NCI-H748 (cell line): Measurements from ENCODE around the gene ZNF581.

Experiments used
- DNase-seq: peaks from one replicate; lab custom pipeline; 2025; ENCODE audit not compliant: unreplicated experiment; lab: John Stamatoyannopoulos, UW

ZNF581 gene

DNA sequence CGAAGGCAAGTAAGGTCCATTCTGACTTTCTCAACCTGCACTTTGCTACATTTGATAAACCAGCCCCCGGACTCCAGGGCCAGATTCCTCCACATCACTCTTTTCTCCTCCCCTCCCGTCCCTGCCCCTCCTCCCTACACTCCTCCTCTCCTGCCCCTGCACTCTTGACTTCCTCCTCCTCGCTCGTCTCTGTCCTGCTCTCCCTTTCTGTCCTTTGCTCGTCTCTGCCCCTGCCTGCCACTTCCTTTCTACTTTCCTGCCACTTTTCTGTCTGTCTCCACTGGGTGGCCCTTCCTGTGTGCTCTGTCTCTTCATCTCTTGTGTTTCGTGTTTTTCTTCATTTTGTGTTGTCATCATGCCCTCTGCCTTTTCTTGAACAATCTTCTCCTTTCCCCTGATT, 18.4 kb downstream of the ZNF581 start:
- no peak for DNase-seq

GRCh38 chr19:55663846-55664536, 20.5 kb downstream of the ZNF581 start:
- DNase-seq: no peak

GRCh38 chr19:55666343-55667005, 23.0 kb downstream of the ZNF581 start:
- DNase-seq: no peak

DNA sequence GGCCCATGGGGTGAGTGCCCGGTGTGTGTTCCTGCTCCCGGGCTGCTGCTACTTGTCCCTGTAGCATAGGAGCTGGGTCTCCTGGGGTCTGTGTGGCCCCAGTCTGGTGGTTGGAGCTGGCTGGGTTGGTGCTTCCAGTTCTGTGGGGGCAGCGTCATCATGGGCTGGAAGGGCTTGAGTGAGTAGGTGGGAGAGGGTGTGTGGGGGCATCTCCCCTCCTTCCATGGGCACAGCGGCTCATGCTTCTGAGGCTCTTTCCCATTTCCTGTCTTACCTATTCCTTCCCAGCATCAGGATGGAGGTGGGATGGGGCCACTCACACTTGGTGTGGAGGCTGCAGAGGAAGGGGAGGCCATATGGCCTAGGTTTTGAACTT, 23.5 kb downstream of the ZNF581 start:
- DNase-seq: no peak

GRCh38 chr19:55667511-55667910, 24.1 kb downstream of the ZNF581 start:
- DNase-seq: no peak

DNA sequence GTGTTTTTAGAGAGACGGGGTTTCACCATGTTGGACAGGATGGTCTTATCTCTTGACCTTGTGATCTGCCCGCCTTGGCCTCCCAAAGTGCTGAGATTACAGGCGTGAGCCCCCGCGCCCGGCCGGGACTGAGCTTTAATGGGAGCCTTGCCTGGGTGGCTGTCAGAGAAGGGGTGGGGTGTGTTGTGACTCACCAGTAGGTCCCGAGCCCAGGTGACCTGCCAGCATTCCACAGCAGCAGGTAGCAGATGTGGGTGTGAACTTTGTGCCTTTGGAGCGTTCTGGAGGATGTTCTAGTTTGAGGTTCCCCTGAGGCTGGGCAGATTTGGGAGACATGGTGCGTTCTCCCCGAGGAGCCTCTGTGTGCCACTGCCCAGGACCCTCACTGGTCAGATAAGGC, 24.5 kb downstream of the ZNF581 start:
- DNase-seq: no peak

DNA sequence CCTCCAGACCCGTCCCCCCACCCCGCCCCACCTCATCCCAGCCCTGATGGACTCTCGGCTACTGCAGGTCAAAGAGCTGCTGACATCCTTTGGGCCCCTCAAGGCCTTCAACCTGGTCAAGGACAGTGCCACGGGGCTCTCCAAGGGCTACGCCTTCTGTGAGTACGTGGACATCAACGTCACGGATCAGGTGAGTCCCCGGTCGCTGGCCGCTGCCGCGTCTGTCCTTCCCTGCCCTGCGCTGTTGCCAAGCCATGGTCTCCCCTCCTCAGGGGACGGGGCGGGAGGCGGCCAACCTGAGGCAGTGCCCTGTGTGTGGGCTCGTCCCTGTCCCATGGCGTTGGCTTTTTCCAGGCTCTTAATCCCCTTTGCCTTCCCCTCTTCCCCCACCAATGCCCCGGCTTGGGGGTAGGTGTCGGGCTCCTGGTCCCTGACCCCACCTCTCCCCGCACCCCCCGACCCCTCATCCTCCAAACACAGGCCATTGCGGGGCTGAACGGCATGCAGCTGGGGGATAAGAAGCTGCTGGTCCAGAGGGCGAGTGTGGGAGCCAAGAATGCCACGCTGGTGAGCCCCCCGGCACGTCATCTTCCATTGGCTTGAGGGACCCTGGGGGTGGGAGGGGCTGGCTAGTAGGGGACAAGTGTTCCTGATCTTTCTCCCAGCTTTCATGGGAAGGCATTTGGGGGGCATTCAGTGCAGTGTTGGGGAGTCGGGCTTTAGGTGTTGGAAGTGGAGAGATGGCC, 25.3 kb downstream of the ZNF581 start:
- no peak for DNase-seq

DNA sequence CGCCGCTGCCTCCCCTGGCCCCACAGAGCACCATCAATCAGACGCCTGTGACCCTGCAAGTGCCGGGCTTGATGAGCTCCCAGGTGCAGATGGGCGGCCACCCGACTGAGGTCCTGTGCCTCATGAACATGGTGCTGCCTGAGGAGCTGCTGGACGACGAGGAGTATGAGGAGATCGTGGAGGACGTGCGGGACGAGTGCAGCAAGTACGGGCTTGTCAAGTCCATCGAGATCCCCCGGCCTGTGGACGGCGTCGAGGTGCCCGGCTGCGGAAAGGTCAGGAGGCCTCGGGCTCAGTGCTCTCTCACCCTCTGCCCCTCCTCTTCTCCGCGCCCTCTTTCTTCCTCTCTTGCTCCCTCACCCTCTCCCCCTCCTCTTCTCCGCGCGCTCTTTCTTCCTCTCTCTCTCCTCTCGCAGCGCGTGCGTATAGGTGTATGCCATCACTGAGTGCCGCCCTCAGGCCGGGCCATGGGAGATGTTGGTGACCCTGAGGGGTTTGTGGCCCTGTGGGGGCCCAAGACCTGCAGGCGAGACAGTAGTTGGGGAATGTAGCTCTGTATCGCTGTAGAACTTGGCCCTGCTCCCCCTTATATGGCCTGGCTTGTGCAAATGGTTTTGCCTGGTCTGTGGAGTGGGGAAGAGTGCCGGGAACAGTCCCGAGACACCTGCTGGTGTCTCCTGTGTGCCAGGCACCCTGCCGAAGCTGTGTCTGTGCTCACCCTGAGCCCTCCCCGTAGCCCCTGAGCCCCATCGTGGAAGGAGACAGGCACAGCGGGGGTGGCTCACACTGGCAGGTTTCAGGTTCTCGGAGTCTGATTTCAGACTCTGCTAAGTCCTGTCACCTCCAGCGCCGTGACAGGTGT, 26.2 kb downstream of the ZNF581 start:
- no peak for DNase-seq

DNA sequence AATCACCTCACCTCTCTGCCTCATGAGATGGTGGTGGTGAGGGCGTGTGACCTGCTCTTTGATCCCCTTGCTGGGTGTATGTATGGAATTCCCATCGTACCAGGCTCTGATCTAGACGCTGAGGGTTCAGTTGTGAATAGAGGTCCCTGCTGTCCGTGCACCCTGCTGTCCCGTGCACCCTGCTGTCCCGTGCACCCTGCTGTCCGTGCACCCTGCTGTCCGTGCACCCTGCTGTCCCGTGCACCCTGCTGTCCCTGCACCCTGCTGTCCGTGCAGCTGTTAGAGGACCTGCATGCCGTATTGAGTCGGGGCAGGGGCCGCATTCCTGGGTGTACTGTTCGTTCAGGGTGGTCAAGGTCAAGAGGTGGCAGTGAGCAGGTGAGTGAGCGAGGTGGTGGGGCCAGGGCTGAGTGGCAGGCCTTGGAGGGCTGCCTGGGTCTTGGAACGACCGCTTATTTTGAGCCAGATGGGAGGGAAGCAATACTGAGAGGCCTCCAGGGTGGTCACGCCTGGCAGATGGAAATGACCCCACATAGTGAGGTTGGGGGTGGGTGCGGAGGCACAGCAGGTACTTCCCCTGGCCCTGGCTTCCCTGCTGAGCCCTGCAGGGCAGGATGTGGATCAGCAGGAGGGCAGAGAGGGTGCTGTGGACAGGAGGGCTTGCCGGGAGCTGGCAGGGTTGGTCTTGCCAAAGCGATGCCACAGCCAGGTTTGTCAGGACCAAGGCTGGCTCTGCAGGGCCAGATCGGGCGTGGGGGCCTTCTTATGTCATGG, 27.0 kb downstream of the ZNF581 start:
- peak; percentile 27 for DNase-seq

DNA sequence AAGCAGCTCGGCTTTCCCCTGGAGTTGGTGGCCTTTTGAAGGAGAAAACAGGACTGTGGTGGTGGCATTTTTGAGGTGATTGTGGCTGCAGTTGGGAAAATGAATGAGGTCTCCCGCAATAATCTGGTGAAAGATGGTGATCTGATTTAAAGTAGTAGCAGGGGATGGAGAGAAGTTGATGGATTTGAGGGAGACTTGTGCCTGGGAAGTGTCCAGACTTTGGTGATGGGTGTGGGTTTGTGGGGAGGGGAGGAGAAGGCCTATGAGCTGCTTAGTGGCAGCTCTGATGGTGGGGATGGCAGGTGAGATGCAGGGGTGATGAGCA, 27.6 kb downstream of the ZNF581 start:
- no peak for DNase-seq

DNA sequence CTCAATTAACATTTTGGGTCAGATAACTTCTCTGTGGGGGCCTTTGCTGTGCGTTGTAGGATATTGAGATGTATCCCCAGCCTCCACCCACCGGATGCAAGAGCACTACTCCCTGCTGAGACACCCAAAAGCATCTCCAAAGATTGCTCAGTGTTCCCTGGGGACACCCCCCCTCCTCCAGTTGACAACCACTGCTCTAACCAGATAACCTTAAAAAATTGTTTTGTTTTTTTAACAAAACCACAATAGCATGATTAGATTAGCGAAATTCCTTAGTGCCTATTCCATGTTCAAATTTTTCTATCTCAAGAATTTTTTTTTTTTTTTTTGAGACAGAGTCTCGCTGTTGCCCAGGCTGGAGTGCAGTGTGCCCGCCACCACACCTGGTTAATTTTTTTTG, 29.0 kb downstream of the ZNF581 start:
- DNase-seq: no peak

GRCh38 chr19:55673465-55673864, 30.0 kb downstream of the ZNF581 start:
- no peak for DNase-seq

- DNase-seq: no peak
Measured at GRCh38 chr19:55673889-55674288, 30.4 kb downstream of the ZNF581 start.

GRCh38 chr19:55674459-55674840, 31.0 kb downstream of the ZNF581 start:
- no peak for DNase-seq

GRCh38 chr19:55674841-55675660, 31.6 kb downstream of the ZNF581 start, which contains the start of gene EPN1:
TSS of gene EPN1 (plus strand) at chr19:55675226. CDS start at chr19:55678628, 3,402 bp downstream.
- peak; percentile 99 for DNase-seq

GRCh38 chr19:55675661-55676354, 32.4 kb downstream of the ZNF581 start:
- DNase-seq: no peak

- DNase-seq: no peak
Measured at GRCh38 chr19:55676383-55676782, 32.9 kb downstream of the ZNF581 start.

GRCh38 chr19:55676889-55677505, 33.5 kb downstream of the ZNF581 start:
- DNase-seq: no peak

DNA sequence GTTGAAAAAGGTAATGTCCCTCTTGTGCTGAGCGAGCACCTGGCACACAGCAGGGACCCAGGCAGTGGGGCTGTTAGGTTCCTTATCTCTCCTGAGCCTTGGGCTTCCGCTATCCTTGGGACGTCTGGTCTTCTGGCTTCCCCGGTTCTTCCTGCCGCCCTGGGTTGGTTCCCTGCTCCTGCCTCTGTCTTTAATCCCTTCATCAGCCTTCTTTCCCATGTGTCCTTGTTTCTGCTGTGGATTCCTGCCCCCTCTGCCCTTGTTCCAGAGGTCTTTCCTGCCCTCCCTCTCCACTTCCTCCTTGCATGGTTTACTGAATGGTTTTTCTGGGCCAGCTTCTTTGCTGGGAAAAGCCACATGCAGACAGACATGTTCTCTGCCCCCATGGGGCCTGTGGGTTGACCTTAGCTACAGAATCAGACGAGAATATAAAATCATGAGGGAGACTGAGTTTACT, 34.2 kb downstream of the ZNF581 start:
- no peak for DNase-seq
